ENCODE results near the gene MAGIX.

MAGIX gene

GRCh38 chrX:49162620-49163019 lies at the start of gene MAGIX:
Gene MAGIX, plus strand, starts transcription at chrX:49162758. Its CDS starts 132 bp downstream, at chrX:49162890.
- Histone ChIP-seq H3K27ac (ENCODE audit: poor library complexity, severe bottlenecking) (peak within 1 kb of the TSS; percentile 99), H3K4me1 (ENCODE audit: insufficient read depth, poor library complexity, severe bottlenecking) (peaks cover 1% of the 10 kb centered on the region)

GRCh38 chrX:49116076-49116475 lies 46.5 kb upstream of the MAGIX start:
- ATAC-seq (ENCODE audit: low read depth) (no peak), DNase-seq (ENCODE audit: low spot score) (no peak)
- no peak for TF ChIP-seq CTCF (IDR thresholded peaks at IDR 0.05; ENCODE audit: poor library complexity, severe bottlenecking)
- Histone ChIP-seq H3K36me3 (ENCODE audit: low read depth) (peaks cover 11% of the 10 kb centered on the region), H3K4me3 (ENCODE audit: severe bottlenecking) (no peak overlapping the region), H3K27ac (ENCODE audit: poor library complexity, severe bottlenecking) (no peak overlapping the region), H3K4me1 (ENCODE audit: insufficient read depth, poor library complexity, severe bottlenecking) (no peaks in the 10 kb centered on the region), H3K27me3 (ENCODE audit: insufficient read depth, poor library complexity, severe bottlenecking) (no peaks in the 10 kb centered on the region), H3K9me3 (ENCODE audit: severe bottlenecking) (no peaks in the 10 kb centered on the region)

More at GRCh38 chrX:49162620-49163019, at the start of gene MAGIX:
- Histone ChIP-seq H3K36me3 (ENCODE audit: low read depth) (no peaks in the 10 kb centered on the region), H3K9me3 (ENCODE audit: severe bottlenecking) (no peaks in the 10 kb centered on the region), H3K27me3 (ENCODE audit: insufficient read depth, poor library complexity, severe bottlenecking) (no peaks in the 10 kb centered on the region), H3K4me3 (ENCODE audit: severe bottlenecking) (peak within 1 kb of the TSS; percentile 31)
- no peak for ATAC-seq (ENCODE audit: low read depth)
- TF ChIP-seq CTCF (IDR thresholded peaks at IDR 0.05; ENCODE audit: poor library complexity, severe bottlenecking) = no peak
- DNase-seq (ENCODE audit: low spot score) = no peak

GRCh38 chrX:49116716-49117115 lies 45.8 kb upstream of the MAGIX start:
- Histone ChIP-seq H3K4me3 (ENCODE audit: severe bottlenecking) (no peak overlapping the region), H3K9me3 (ENCODE audit: severe bottlenecking) (no peaks in the 10 kb centered on the region), H3K4me1 (ENCODE audit: insufficient read depth, poor library complexity, severe bottlenecking) (no peaks in the 10 kb centered on the region), H3K27me3 (ENCODE audit: insufficient read depth, poor library complexity, severe bottlenecking) (no peaks in the 10 kb centered on the region), H3K36me3 (ENCODE audit: low read depth) (peaks cover 11% of the 10 kb centered on the region), H3K27ac (ENCODE audit: poor library complexity, severe bottlenecking) (no peak overlapping the region)
- no peak for TF ChIP-seq CTCF (IDR thresholded peaks at IDR 0.05; ENCODE audit: poor library complexity, severe bottlenecking)
- DNase-seq (ENCODE audit: low spot score) = no peak
- ATAC-seq (ENCODE audit: low read depth) = no peak

GRCh38 chrX:49117581-49117980 lies 45.0 kb upstream of the MAGIX start:
- Histone ChIP-seq H3K36me3 (ENCODE audit: low read depth) (peaks cover 11% of the 10 kb centered on the region), H3K4me3 (ENCODE audit: severe bottlenecking) (no peak overlapping the region), H3K27ac (ENCODE audit: poor library complexity, severe bottlenecking) (no peak overlapping the region), H3K4me1 (ENCODE audit: insufficient read depth, poor library complexity, severe bottlenecking) (no peaks in the 10 kb centered on the region), H3K9me3 (ENCODE audit: severe bottlenecking) (no peaks in the 10 kb centered on the region), H3K27me3 (ENCODE audit: insufficient read depth, poor library complexity, severe bottlenecking) (no peaks in the 10 kb centered on the region)
- no peak for TF ChIP-seq CTCF (IDR thresholded peaks at IDR 0.05; ENCODE audit: poor library complexity, severe bottlenecking)
- ATAC-seq (ENCODE audit: low read depth) = no peak
- DNase-seq (ENCODE audit: low spot score) = no peak

GRCh38 chrX:49120091-49120490 lies 42.5 kb upstream of the MAGIX start:
- Histone ChIP-seq H3K4me3 (ENCODE audit: severe bottlenecking) (no peak overlapping the region), H3K9me3 (ENCODE audit: severe bottlenecking) (no peaks in the 10 kb centered on the region), H3K36me3 (ENCODE audit: low read depth) (peaks cover 11% of the 10 kb centered on the region), H3K27ac (ENCODE audit: poor library complexity, severe bottlenecking) (no peak overlapping the region), H3K27me3 (ENCODE audit: insufficient read depth, poor library complexity, severe bottlenecking) (no peaks in the 10 kb centered on the region), H3K4me1 (ENCODE audit: insufficient read depth, poor library complexity, severe bottlenecking) (no peaks in the 10 kb centered on the region)
- ATAC-seq (ENCODE audit: low read depth) (no peak), DNase-seq (ENCODE audit: low spot score) (no peak)
- TF ChIP-seq CTCF (IDR thresholded peaks at IDR 0.05; ENCODE audit: poor library complexity, severe bottlenecking) = peak; percentile 6

Measured in RWPE2 (cell line).